Muscle of leg (tissue), 11 donors: Measurements from ENCODE around the gene SQSTM1. TPM values are rescaled to one million over a fixed set of nuclear protein-coding genes. Genes with fewer than 3 reads are reported as not detected.

Source experiments
- DNase-seq: peaks from one replicate; pipeline ENCODE4 v3.0.0; 2013
- H3K27ac ChIP-seq: one replicate; pipeline ENCODE4 v1.5.1; 2013; ENCODE audit warnings: mild to moderate bottlenecking, low read length, control low read depth
- H3K27me3 ChIP-seq: one replicate; pipeline ENCODE4 v1.6.1; 2013; ENCODE audit warnings: low read length; ENCODE audit not compliant: control insufficient read depth, insufficient read depth
- H3K36me3 ChIP-seq: one replicate; pipeline ENCODE4 v1.6.1; 2013; ENCODE audit warnings: low read length; ENCODE audit not compliant: control insufficient read depth, insufficient read depth
- H3K4me1 ChIP-seq: one replicate; pipeline ENCODE4 v1.6.1; 2013; ENCODE audit warnings: low read length; ENCODE audit not compliant: control insufficient read depth, insufficient read depth
- H3K4me3 ChIP-seq: one replicate; pipeline ENCODE4 v1.5.1; 2013; ENCODE audit warnings: low read length, control low read depth
- H3K9me3 ChIP-seq: replicated peaks from 2 replicates; pipeline ENCODE4 v1.6.1; 2013; ENCODE audit warnings: low read depth, low read length; ENCODE audit not compliant: control insufficient read depth
- WGBS: methylation state at CpG from one replicate; pipeline ENCODE4 v1.1.5; 2013; ENCODE audit warnings: missing lambda C conversion rate; ENCODE audit not compliant: insufficient coverage; 5-methylcytosine and 5-hydroxymethylcytosine counted together
- polyA plus RNA-seq, 8 donors: library from polyadenylated mRNA; unstranded; fragments of 120-200 nt; gene quantifications; one replicate each; pipeline versions ENCODE4 v1.2.1 to v1.2.3, GENCODE V29; 2013; ENCODE audit warnings: inconsistent platforms in 1 of 8, low replicate concordance in 1 of 8; ENCODE audit not compliant: insufficient read length in 8 of 8, insufficient read depth in 1 of 8
- total RNA-seq: library from RNA; stranded (reverse); fragments of 120-200 nt; gene quantifications from one replicate; pipeline ENCODE4 v1.2.4, GENCODE V29; 2013

The SQSTM1 gene
- total and polyA plus RNA-seq, 9 donors, result 61.2 to 75.9 (median 71.1) TPM

GRCh38 chr5:179798771-179799643 lies 21.7 kb upstream of the SQSTM1 start:
- Histone ChIP-seq H3K4me1 (peaks cover 34% of the 10 kb centered on the region), H3K9me3 (no peaks in the 10 kb centered on the region), H3K27me3 (peaks cover 9% of the 10 kb centered on the region), H3K36me3 (peaks cover 45% of the 10 kb centered on the region), H3K4me3 (no peak overlapping the region), H3K27ac (no peak overlapping the region)
- no peak for DNase-seq
- 90% methylated on average over 29 of the region's 36 CpGs for WGBS

DNA sequence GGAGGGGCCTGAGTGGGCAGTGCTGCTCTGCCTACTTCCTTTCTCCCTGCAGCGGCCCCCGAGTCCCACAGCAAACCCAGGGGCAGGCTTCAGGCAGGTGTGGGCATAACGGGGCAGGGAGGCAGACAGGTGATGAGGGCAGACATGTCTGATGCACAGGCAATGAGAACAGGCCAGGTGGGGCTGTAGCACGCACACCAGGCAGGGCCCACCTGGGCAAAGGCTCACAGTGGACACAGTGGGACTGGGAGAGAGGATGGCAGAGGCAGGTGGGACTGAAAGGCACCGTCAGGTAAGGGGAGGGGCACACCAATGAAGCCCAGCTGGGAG lies 21.1 kb upstream of the SQSTM1 start:
- no peak overlapping the region for H3K27ac ChIP-seq
- 97% methylated on average over 3 of the region's 5 CpGs for WGBS
- peaks cover 9% of the 10 kb centered on the region for H3K27me3 ChIP-seq
- no peak overlapping the region for H3K4me3 ChIP-seq
- H3K36me3 ChIP-seq, result peaks cover 45% of the 10 kb centered on the region
- no peaks in the 10 kb centered on the region for H3K9me3 ChIP-seq
- peaks cover 32% of the 10 kb centered on the region for H3K4me1 ChIP-seq
- no peak for DNase-seq

DNA sequence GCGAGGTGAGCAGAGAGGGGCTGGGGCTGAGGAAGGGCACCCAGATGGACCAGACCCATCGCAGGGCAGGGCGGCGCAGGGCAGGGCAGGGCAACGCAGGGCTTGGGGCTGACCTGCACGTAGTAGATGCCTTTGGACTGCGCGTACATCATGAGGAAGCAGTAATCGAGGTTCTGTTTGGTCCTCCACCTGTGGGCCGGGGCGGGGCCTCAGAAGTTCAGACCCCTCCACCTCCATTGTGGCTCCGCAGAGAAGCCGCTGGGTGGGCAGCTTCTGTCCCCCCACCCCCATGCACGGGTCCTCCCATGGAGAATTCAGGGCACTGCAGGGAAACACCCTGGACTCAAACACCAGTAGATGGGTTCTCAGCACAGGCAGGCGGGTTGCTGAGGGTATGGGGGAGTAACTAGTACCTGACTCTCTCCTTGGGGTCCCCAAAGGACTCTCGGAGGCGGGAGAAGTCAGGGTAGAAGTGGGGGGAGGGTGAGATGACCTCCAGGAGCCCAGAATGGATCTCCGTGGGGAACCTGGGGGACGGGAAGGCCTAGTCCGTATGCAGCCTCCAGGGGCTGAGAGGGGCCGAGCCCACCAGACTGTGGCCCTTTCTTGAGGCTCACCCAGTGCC lies 20.5 kb upstream of the SQSTM1 start:
- DNase-seq, result no peak
- Histone ChIP-seq H3K27me3 (peaks cover 4% of the 10 kb centered on the region), H3K36me3 (peaks cover 45% of the 10 kb centered on the region), H3K27ac (no peak overlapping the region), H3K4me3 (no peak overlapping the region), H3K4me1 (peaks cover 32% of the 10 kb centered on the region), H3K9me3 (no peaks in the 10 kb centered on the region)
- 97% methylated on average over 15 of the region's 21 CpGs for WGBS

GRCh38 chr5:179800696-179801201 lies 20.0 kb upstream of the SQSTM1 start:
- WGBS, result 79% methylated on average over 9 of the region's 12 CpGs
- H3K27ac ChIP-seq, result no peak overlapping the region
- peaks cover 45% of the 10 kb centered on the region for H3K36me3 ChIP-seq
- no peaks in the 10 kb centered on the region for H3K9me3 ChIP-seq
- H3K27me3 ChIP-seq, result peaks cover 3% of the 10 kb centered on the region
- H3K4me1 ChIP-seq, result peaks cover 33% of the 10 kb centered on the region
- DNase-seq, result no peak
- H3K4me3 ChIP-seq, result no peak overlapping the region

GRCh38 chr5:179801304-179802206 lies 19.1 kb upstream of the SQSTM1 start:
- H3K36me3 ChIP-seq, result peaks cover 45% of the 10 kb centered on the region
- WGBS, result 55% methylated on average over 63 of the region's 67 CpGs
- H3K27ac ChIP-seq, result no peak overlapping the region
- peaks cover 30% of the 10 kb centered on the region for H3K4me1 ChIP-seq
- DNase-seq, result peak; percentile 63
- H3K4me3 ChIP-seq, result no peak overlapping the region
- H3K9me3 ChIP-seq, result no peaks in the 10 kb centered on the region
- peaks cover 3% of the 10 kb centered on the region for H3K27me3 ChIP-seq

- peaks cover 38% of the 10 kb centered on the region for H3K36me3 ChIP-seq
- H3K27ac ChIP-seq, result no peak overlapping the region
- no peak for DNase-seq
- no peak overlapping the region for H3K4me3 ChIP-seq
- 59% methylated on average over 19 of the region's 19 CpGs for WGBS
- H3K4me1 ChIP-seq, result peaks cover 25% of the 10 kb centered on the region
- H3K9me3 ChIP-seq, result no peaks in the 10 kb centered on the region
- no peaks in the 10 kb centered on the region for H3K27me3 ChIP-seq
Measured at GRCh38 chr5:179802207-179802883, 18.4 kb upstream of the SQSTM1 start.

GRCh38 chr5:179802950-179803562 lies 17.6 kb upstream of the SQSTM1 start:
- Histone ChIP-seq H3K4me1 (peaks cover 27% of the 10 kb centered on the region), H3K9me3 (no peaks in the 10 kb centered on the region), H3K27ac (no peak overlapping the region), H3K36me3 (peaks cover 33% of the 10 kb centered on the region), H3K4me3 (no peak overlapping the region), H3K27me3 (no peaks in the 10 kb centered on the region)
- DNase-seq, result no peak
- 65% methylated on average over 6 of the region's 11 CpGs for WGBS

DNA sequence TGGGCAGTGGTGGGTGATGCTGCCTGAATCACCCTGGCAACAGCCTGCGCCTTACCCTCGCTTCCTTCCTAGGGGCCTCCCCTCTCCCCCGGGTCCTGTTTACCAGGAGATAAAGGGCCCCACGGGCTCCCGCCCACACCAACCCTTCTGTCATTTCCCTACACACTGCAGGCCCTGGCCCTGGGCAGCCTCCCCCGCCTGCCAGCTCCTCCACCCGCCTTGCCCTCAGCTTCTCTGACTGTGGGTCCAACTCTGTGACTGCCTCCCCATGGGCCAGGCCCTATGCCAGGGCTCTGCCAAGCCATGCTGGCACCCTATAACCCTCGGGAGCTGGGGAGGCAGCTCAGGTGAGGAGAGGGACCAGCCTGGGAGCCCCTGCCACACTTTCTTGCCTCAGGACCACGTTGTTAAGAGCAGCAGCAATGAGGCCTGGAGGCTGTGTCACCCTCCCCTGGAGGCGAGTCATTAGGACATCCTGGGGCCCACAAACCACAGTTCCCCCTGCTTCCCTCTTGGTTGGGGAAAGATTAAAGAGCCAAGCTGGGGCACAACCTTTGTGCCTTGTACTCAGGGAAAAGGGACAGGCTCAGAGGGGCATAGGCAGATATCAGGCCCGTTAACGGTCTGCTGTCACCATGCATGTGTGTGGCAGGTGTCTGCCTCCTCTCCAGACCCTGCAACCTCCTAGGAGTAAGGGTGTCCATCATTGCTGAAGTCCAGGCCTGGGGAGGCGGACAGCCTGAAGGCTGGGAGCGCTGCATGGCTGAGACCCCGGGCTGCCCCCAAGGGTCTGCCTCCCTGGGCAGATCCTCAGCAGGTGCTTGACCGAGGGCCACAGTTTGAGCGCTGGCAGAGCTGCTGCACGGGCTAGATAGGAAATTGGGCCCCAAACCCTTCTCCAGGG lies 16.8 kb upstream of the SQSTM1 start:
- no peak overlapping the region for H3K27ac ChIP-seq
- 68% methylated on average over 15 of the region's 18 CpGs for WGBS
- no peak overlapping the region for H3K4me3 ChIP-seq

More for the DNA sequence above, 16.8 kb upstream of the SQSTM1 start:
- Histone ChIP-seq H3K36me3 (peaks cover 24% of the 10 kb centered on the region), H3K9me3 (no peaks in the 10 kb centered on the region), H3K27me3 (no peaks in the 10 kb centered on the region), H3K4me1 (peaks cover 27% of the 10 kb centered on the region)
- no peak for DNase-seq
